AG09309 (cell line): ENCODE results near the gene GPR25.

ENCODE experiments used
- DNase-seq: peaks from one replicate; pipeline ENCODE4 v3.0.0-alpha.2; 2010; ENCODE audit warnings: low read depth
- H3K4me3 ChIP-seq: 2 replicates; pipeline ENCODE4 v1.5.1; 2011; ENCODE audit warnings: mild to moderate bottlenecking, low read depth, low read length, moderate library complexity; ENCODE audit not compliant: control insufficient read depth
- CTCF ChIP-seq: IDR thresholded peaks from 2 replicates; pipeline ENCODE4 v1.5.1; 2011; ENCODE audit warnings: mild to moderate bottlenecking, low read depth, low read length, inconsistent platforms; ENCODE audit not compliant: insufficient read depth, control insufficient read depth; ENCODE audit errors: missing control alignments

The GPR25 gene

GRCh38 chr1:200880212-200880611, 7.4 kb downstream of the GPR25 start:
- no peak for DNase-seq
- H3K4me3 ChIP-seq = no peak overlapping the region
- no peak for TF ChIP-seq CTCF

- DNase-seq = no peak
- no peak for TF ChIP-seq CTCF
- H3K4me3 ChIP-seq = no peak overlapping the region
These were observed 10.3 kb downstream of the GPR25 start for GRCh38 chr1:200883118-200883517.

- H3K4me3 ChIP-seq = no peak overlapping the region
- TF ChIP-seq CTCF = no peak
- no peak for DNase-seq
These were observed 13.0 kb downstream of the GPR25 start for GRCh38 chr1:200885623-200886402.

GRCh38 chr1:200886594-200886993, 13.8 kb downstream of the GPR25 start:
- DNase-seq = no peak
- no peak overlapping the region for H3K4me3 ChIP-seq
- no peak for TF ChIP-seq CTCF

GRCh38 chr1:200887036-200887435, 14.3 kb downstream of the GPR25 start:
- no peak overlapping the region for H3K4me3 ChIP-seq
- no peak for DNase-seq
- TF ChIP-seq CTCF = no peak

GRCh38 chr1:200887772-200888348, 15.1 kb downstream of the GPR25 start:
- H3K4me3 ChIP-seq = no peak overlapping the region
- no peak for DNase-seq
- TF ChIP-seq CTCF = no peak

GRCh38 chr1:200888349-200888838, 15.6 kb downstream of the GPR25 start:
- no peak overlapping the region for H3K4me3 ChIP-seq
- TF ChIP-seq CTCF = no peak

More at GRCh38 chr1:200888349-200888838, 15.6 kb downstream of the GPR25 start:
- DNase-seq = no peak
